Panc1 (cell line): ENCODE results near the gene ZNF33B. TPM values are rescaled to one million over a fixed set of nuclear protein-coding genes. Genes with fewer than 3 reads are reported as not detected.

Experiments
- ATAC-seq: fragments of 200-7000 bp; cut with Tn5 transposase; 2 replicates; pipeline ENCODE4 v1.9.1; 2020; ENCODE audit warnings: mild to moderate bottlenecking, moderate library complexity
- BruUV-seq: library from RNA; stranded (reverse); fragments of 400-500 nt; replicated peaks from 2 replicates; lab custom pipeline; 2021; lab: Mats Ljungman, UMichigan
- CTCF ChIA-PET: fragments of 300-600 bp; sonication (Branson Sonifier 250); formaldehyde crosslinking; loops from one replicate; lab custom pipeline; 2022; ENCODE audit warnings: antibody characterized with exemption; lab: Charles Lee
- POLR2A ChIA-PET: fragments of 300-600 bp; sonication (Branson Sonifier 250); formaldehyde crosslinking; loops from one replicate; lab custom pipeline; 2022; ENCODE audit warnings: antibody characterized with exemption; lab: Charles Lee
- DNase-seq: peaks from one replicate; pipeline ENCODE4 v3.0.0-alpha.2; 2010; ENCODE audit warnings: low read depth, low spot score
- H3K27ac ChIP-seq: 2 replicates; pipeline ENCODE4 v1.5.1; 2011; ENCODE audit warnings: mild to moderate bottlenecking, low read length, inconsistent platforms
- H3K27me3 ChIP-seq: fragments of 200-500 bp; sonication (Bioruptor generic); 2 replicates; pipeline ENCODE4 v1.6.0; 2014; ENCODE audit warnings: low read length, inconsistent platforms; ENCODE audit not compliant: control insufficient read depth, insufficient read depth
- H3K36me3 ChIP-seq: fragments of 200-500 bp; sonication (Bioruptor generic); 2 replicates; pipeline ENCODE4 v1.5.1; 2014; ENCODE audit warnings: inconsistent platforms, mild to moderate bottlenecking, low read length, moderate library complexity; ENCODE audit not compliant: control insufficient read depth, insufficient read depth
- H3K4me1 ChIP-seq: 2 replicates; pipeline ENCODE4 v1.5.1; 2011; ENCODE audit warnings: inconsistent platforms, mild to moderate bottlenecking, low read length, moderate library complexity; ENCODE audit not compliant: control insufficient read depth, insufficient read depth
- H3K4me3 ChIP-seq, 2 experiments: 2 replicates each; pipeline ENCODE4 v1.5.1; 2011 to 2012; ENCODE audit warnings: low read depth in 2 of 2, low read length in 2 of 2, mild to moderate bottlenecking in 2 of 2, inconsistent platforms in 1 of 2, moderate library complexity in 1 of 2
- H3K9me3 ChIP-seq: fragments of 200-500 bp; sonication (Bioruptor generic); 2 replicates; pipeline ENCODE4 v1.5.1; 2014; ENCODE audit warnings: low read depth, mild to moderate bottlenecking, inconsistent platforms, low read length, moderate library complexity; ENCODE audit not compliant: control insufficient read depth, insufficient read depth
- POLR2AphosphoS5 ChIP-seq: IDR thresholded peaks from 2 replicates; pipeline ENCODE4 v1.6.1; 2012; ENCODE audit warnings: mild to moderate bottlenecking, low read depth, low read length, moderate library complexity
- SIN3A ChIP-seq: IDR thresholded peaks from 2 replicates; pipeline ENCODE4 v1.6.1; 2012; ENCODE audit warnings: low read depth, mild to moderate bottlenecking, low read length, moderate library complexity, borderline replicate concordance; ENCODE audit not compliant: insufficient read depth
- TCF7L2 ChIP-seq: IDR thresholded peaks from 2 replicates; pipeline ENCODE4 v1.6.1; 2011; ENCODE audit warnings: mild to moderate bottlenecking, low read depth, low read length, inconsistent platforms
- in situ Hi-C: cut with HindIII; loops from 2 replicates; pipeline ENCODE4 v1.10.0; 2016; ENCODE audit warnings: low sequenced_read_pairs, low pct_unique_long_range_greater_than_20kb
- intact Hi-C: fragments of 100-400 bp; cut with micrococcal nuclease; formaldehyde crosslinking; loops from one replicate; pipeline ENCODE4 v1.10.0; 2022; ENCODE audit not compliant: unreplicated experiment
- total RNA-seq: library from RNA; stranded (reverse); gene quantifications from one replicate; pipeline ENCODE4 v1.2.1, GENCODE V29; 2021; ENCODE audit not compliant: unreplicated experiment
- TF ChIP-seq, protein P1 (sequence below), 2 experiments: IDR thresholded peaks; 2 replicates each; pipeline ENCODE4 v1.6.1; 2011 to 2012; ENCODE audit warnings: low read depth in 2 of 2, control low read depth in 1 of 2, low read length in 1 of 2, mild to moderate bottlenecking in 1 of 2, moderate library complexity in 1 of 2; ENCODE audit not compliant: insufficient read depth in 1 of 2
- TF ChIP-seq, protein P2 (sequence below): fragments of 450-650 bp; IDR thresholded peaks from 2 replicates; pipeline ENCODE4 v1.5.1; 2017; ENCODE audit warnings: mild to moderate bottlenecking

The ZNF33B gene
- total RNA-seq, 1 experiment from 2014 or later: 25.1 TPM

GRCh38 chr10:42637648-42638054, 719 bp downstream of the ZNF33B start:
- H3K4me1 ChIP-seq: peaks cover 10% of the 10 kb centered on the region
- intact Hi-C loops: loop anchor here (10.0 kb wide), 1 partner anchor 83 kb away; no protein-coding TSS in a partner anchor
- DNase-seq: no peak
- no peak for TF ChIP-seq POLR2AphosphoS5
- TF ChIP-seq, protein P1, sequence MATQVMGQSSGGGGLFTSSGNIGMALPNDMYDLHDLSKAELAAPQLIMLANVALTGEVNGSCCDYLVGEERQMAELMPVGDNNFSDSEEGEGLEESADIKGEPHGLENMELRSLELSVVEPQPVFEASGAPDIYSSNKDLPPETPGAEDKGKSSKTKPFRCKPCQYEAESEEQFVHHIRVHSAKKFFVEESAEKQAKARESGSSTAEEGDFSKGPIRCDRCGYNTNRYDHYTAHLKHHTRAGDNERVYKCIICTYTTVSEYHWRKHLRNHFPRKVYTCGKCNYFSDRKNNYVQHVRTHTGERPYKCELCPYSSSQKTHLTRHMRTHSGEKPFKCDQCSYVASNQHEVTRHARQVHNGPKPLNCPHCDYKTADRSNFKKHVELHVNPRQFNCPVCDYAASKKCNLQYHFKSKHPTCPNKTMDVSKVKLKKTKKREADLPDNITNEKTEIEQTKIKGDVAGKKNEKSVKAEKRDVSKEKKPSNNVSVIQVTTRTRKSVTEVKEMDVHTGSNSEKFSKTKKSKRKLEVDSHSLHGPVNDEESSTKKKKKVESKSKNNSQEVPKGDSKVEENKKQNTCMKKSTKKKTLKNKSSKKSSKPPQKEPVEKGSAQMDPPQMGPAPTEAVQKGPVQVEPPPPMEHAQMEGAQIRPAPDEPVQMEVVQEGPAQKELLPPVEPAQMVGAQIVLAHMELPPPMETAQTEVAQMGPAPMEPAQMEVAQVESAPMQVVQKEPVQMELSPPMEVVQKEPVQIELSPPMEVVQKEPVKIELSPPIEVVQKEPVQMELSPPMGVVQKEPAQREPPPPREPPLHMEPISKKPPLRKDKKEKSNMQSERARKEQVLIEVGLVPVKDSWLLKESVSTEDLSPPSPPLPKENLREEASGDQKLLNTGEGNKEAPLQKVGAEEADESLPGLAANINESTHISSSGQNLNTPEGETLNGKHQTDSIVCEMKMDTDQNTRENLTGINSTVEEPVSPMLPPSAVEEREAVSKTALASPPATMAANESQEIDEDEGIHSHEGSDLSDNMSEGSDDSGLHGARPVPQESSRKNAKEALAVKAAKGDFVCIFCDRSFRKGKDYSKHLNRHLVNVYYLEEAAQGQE (IDR thresholded peaks at IDR 0.05; ENCODE audit: insufficient read depth in 1 of 2, low read depth in 2 of 2, low read length in 1 of 2): no peak
- TF ChIP-seq, protein P2, sequence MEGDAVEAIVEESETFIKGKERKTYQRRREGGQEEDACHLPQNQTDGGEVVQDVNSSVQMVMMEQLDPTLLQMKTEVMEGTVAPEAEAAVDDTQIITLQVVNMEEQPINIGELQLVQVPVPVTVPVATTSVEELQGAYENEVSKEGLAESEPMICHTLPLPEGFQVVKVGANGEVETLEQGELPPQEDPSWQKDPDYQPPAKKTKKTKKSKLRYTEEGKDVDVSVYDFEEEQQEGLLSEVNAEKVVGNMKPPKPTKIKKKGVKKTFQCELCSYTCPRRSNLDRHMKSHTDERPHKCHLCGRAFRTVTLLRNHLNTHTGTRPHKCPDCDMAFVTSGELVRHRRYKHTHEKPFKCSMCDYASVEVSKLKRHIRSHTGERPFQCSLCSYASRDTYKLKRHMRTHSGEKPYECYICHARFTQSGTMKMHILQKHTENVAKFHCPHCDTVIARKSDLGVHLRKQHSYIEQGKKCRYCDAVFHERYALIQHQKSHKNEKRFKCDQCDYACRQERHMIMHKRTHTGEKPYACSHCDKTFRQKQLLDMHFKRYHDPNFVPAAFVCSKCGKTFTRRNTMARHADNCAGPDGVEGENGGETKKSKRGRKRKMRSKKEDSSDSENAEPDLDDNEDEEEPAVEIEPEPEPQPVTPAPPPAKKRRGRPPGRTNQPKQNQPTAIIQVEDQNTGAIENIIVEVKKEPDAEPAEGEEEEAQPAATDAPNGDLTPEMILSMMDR: no peak
- no peak for TF ChIP-seq SIN3A
- no peak for TF ChIP-seq TCF7L2
- no TSS peak for BruUV-seq
- in situ Hi-C loops: no loop called here
- no peaks in the 10 kb centered on the region for H3K36me3 ChIP-seq
- POLR2A ChIA-PET: no interaction called here
- H3K4me3 ChIP-seq: peak overlapping the region; percentile 65 to 80
- H3K27ac ChIP-seq: peak overlapping the region; percentile 95
- H3K9me3 ChIP-seq: no peaks in the 10 kb centered on the region
- no peaks in the 10 kb centered on the region for H3K27me3 ChIP-seq
- CTCF ChIA-PET: no interaction called here
- peak; percentile 16 for ATAC-seq

DNA sequence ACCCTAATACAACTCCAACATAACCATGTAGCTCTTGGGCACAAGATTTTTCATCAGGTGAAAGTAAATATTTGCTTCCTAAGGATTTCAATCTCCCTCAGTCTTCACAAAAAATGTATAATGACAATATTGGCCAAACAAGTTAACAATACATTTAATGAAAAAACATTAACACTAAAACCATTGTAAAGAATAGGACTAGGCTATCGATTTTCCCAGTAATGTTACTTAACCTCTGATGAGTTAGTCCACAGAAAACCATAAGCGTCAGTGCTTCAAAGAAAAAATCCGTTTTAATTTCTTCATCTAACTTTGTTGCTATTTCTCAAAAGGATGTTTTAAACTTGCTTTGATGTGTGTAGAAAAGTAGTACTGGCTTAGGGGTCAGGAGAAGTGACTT, 1.2 kb downstream of the ZNF33B start:
- H3K4me3 ChIP-seq: peak overlapping the region; percentile 65 to 80
- no peak for ATAC-seq
- H3K4me1 ChIP-seq: peaks cover 10% of the 10 kb centered on the region
- intact Hi-C loops: loop anchor here (10.0 kb wide), 1 partner anchor 82 kb away; no protein-coding TSS in a partner anchor
- TF ChIP-seq, protein P1 (IDR thresholded peaks at IDR 0.05; ENCODE audit: insufficient read depth in 1 of 2, low read depth in 2 of 2, low read length in 1 of 2): no peak
- TF ChIP-seq SIN3A (no peak), TCF7L2 (no peak), POLR2AphosphoS5 (no peak)
- TF ChIP-seq, protein P2: no peak
- no peaks in the 10 kb centered on the region for H3K9me3 ChIP-seq
- in situ Hi-C loops: no loop called here
- BruUV-seq: no TSS peak
- H3K27me3 ChIP-seq: no peaks in the 10 kb centered on the region
- ChIA-PET CTCF (no interaction called here), POLR2A (no interaction called here)
- no peak for DNase-seq
- H3K36me3 ChIP-seq: 0 out of 2 replicates have a peak, but pooled peaks cover 3% of the 10 kb centered on the region
- peak overlapping the region; percentile 95 for H3K27ac ChIP-seq
